Thyroid gland (tissue), 4 donors: ENCODE measurements around the gene VWDE. TPM values are rescaled to one million over a fixed set of nuclear protein-coding genes. Genes with fewer than 3 reads are reported as not detected.
"Not testable (repeated sequence)": the region's sequence is repeated elsewhere in the genome, so short reads cannot be mapped to it uniquely, and the experiment has no call there.

ENCODE experiments used
- DNase-seq, 2 donors: peaks; one replicate each; pipeline ENCODE4 v3.0.0-alpha.2; 2019
- H3K27ac ChIP-seq, 3 donors: fragments of 200-600 bp; sonication (generic); 1 replicate in 2 of 3; 2 replicates in 1 of 3; pipeline ENCODE4 v1.5.1; 2016 to 2019; ENCODE audit warnings: mild to moderate bottlenecking in 1 of 3, moderate library complexity in 1 of 3
- H3K27me3 ChIP-seq: fragments of 200-600 bp; sonication (generic); one replicate; pipeline ENCODE4 v1.5.1; 2019
- H3K36me3 ChIP-seq, 2 donors: fragments of 200-600 bp; sonication (generic); one replicate each; pipeline ENCODE4 v1.5.1; 2016 to 2019
- H3K4me1 ChIP-seq, 2 donors: fragments of 200-600 bp; sonication (generic); one replicate each; pipeline ENCODE4 v1.5.1; 2017 to 2019
- H3K4me3 ChIP-seq, 3 donors: fragments of 200-600 bp; sonication (generic); replicated peaks in 1 of 3; 1 replicate in 2 of 3; 2 replicates in 1 of 3; pipeline ENCODE4 v1.5.1; 2016; ENCODE audit warnings: mild to moderate bottlenecking in 1 of 3
- H3K9me3 ChIP-seq: fragments of 200-600 bp; sonication (generic); one replicate; pipeline ENCODE4 v1.5.1; 2017
- POLR2A ChIP-seq, 2 donors: fragments of 450-650 bp; IDR thresholded peaks; one replicate each; pipeline ENCODE4 v1.6.1; 2017; ENCODE audit warnings: antibody characterized with exemption in 2 of 2, mild to moderate bottlenecking in 2 of 2, moderate library complexity in 1 of 2
- WGBS, 2 donors: methylation state at CpG; one replicate each; pipeline ENCODE4 v1.1.5; 2017; 5-methylcytosine and 5-hydroxymethylcytosine counted together
- intact Hi-C: fragments of 100-400 bp; cut with DNase I; formaldehyde crosslinking; loops from one replicate; pipeline ENCODE4 v1.15.1; 2023
- total RNA-seq, 4 donors: library from RNA; depleted of rRNA; stranded (reverse); fragments of >200 nt; gene quantifications; one replicate each; pipeline ENCODE4 v1.2.3, GENCODE V29; 2016
- TF ChIP-seq, protein P1 (sequence below), 6 experiments: fragments of 200-600 bp in 3 of 6; fragments of 450-650 bp in 3 of 6; sonication (generic) in 3 of 6; IDR thresholded peaks; one replicate each; pipeline ENCODE4 v1.5.1; 2016 to 2019; ENCODE audit warnings: antibody characterized with exemption in 6 of 6, mild to moderate bottlenecking in 2 of 6, inconsistent platforms in 1 of 6, moderate library complexity in 1 of 6

VWDE gene
- total RNA-seq, 4 donors from 2014 or later, result 2.7 to 15.1 (median 9.7) TPM

DNA sequence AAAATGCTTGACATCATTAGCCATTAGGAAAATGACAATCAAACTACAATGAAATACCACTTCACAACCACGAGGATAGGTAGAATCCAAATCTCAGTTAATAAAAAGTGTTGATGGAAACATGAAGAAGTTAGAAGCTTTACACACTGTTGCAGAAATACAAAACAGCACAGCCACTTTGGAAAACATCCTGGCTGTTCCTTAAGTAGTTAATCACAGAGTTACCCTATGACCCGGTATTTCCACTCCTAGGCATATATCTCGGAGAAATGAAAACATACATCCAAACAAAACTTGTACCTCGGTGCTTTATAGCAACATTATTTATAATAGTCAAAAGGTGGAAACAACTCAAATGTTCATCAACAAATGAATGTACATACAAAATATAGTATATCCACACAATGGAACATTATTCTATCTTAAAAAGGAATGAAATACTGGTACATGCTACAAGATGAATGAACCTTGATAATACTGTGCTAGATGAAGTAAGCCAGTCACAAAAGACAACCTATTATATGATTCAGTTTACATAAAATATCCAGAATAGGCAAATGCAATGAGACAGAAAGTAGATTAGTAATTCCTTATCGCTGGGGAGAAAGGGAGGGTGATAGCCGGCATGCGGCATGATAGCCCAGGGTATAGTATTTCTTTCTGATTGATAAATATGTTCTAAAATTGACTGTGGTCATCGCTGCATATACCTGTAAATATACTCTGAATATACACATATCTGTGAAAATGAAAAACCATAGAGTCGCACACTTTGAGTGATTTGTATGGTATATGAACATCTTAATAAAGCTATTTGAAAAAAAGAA lies 1.9 kb downstream of the VWDE start:
- no peaks in the 10 kb centered on the region for H3K36me3 ChIP-seq
- H3K4me3 ChIP-seq, result no peak overlapping the region
- 80 to 87% methylated on average over 9 of the region's 9 CpGs for WGBS, 2 donors
- intact Hi-C loops, result no loop called here
- H3K27ac ChIP-seq, result no peak overlapping the region
- DNase-seq, result no peak
- TF ChIP-seq POLR2A (IDR thresholded peaks at IDR 0.05), result no peak
- TF ChIP-seq, protein P1, sequence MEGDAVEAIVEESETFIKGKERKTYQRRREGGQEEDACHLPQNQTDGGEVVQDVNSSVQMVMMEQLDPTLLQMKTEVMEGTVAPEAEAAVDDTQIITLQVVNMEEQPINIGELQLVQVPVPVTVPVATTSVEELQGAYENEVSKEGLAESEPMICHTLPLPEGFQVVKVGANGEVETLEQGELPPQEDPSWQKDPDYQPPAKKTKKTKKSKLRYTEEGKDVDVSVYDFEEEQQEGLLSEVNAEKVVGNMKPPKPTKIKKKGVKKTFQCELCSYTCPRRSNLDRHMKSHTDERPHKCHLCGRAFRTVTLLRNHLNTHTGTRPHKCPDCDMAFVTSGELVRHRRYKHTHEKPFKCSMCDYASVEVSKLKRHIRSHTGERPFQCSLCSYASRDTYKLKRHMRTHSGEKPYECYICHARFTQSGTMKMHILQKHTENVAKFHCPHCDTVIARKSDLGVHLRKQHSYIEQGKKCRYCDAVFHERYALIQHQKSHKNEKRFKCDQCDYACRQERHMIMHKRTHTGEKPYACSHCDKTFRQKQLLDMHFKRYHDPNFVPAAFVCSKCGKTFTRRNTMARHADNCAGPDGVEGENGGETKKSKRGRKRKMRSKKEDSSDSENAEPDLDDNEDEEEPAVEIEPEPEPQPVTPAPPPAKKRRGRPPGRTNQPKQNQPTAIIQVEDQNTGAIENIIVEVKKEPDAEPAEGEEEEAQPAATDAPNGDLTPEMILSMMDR (IDR thresholded peaks at IDR 0.05), result no peak
- H3K4me1 ChIP-seq, result no peaks in the 10 kb centered on the region
- H3K27me3 ChIP-seq, result no peaks in the 10 kb centered on the region
- no peaks in the 10 kb centered on the region for H3K9me3 ChIP-seq

DNA sequence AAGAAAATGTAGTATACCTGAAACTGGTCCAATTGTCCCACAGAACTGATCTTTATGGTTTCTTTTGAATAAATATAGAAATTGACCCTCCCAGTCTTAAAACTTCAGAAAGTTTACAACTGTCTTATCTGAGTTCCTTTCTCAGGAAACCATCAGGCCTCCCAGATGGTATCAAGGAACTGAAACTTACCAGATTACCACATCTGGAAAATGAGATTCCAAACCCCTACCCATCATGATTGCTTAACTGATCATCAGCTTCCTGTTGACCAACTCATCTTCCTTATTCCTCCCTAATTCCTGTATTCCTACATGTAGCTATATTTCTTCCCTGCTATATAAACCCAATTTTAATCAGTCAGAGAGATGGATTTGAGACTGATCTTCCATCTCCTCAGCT lies 5.5 kb downstream of the VWDE start:
- intact Hi-C loops, result no loop called here
- TF ChIP-seq, protein P1 (IDR thresholded peaks at IDR 0.05), result no peak
- TF ChIP-seq POLR2A (IDR thresholded peaks at IDR 0.05), result no peak

DNA sequence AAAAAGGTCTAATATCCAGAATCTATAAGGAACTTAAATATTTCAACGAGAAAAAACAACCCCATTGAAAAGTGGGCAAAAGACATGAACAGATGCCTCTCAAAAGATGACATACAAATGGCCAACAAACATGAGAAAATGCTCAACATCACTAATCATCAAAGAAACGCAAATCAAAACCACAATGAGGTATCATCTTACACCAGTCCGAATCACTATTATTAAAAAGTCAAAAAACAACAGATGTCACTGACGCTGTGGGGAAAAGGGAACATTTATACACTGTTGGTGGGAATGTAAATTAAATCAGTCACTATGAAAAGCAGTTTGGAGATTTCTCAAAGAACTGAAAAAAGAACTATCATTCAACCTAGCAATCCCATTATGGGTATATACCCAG lies 6.0 kb downstream of the VWDE start:
- intact Hi-C loops, result no loop called here
- TF ChIP-seq, protein P1 (IDR thresholded peaks at IDR 0.05), result no peak
- no peak for TF ChIP-seq POLR2A (IDR thresholded peaks at IDR 0.05)

More for the DNA sequence above, 5.5 kb downstream of the VWDE start:
- no peaks in the 10 kb centered on the region for H3K36me3 ChIP-seq
- H3K27ac ChIP-seq, result no peak overlapping the region
- no peaks in the 10 kb centered on the region for H3K4me1 ChIP-seq
- no peaks in the 10 kb centered on the region for H3K9me3 ChIP-seq
- DNase-seq, result no peak
- H3K4me3 ChIP-seq, result no peak overlapping the region
- no peaks in the 10 kb centered on the region for H3K27me3 ChIP-seq

DNA sequence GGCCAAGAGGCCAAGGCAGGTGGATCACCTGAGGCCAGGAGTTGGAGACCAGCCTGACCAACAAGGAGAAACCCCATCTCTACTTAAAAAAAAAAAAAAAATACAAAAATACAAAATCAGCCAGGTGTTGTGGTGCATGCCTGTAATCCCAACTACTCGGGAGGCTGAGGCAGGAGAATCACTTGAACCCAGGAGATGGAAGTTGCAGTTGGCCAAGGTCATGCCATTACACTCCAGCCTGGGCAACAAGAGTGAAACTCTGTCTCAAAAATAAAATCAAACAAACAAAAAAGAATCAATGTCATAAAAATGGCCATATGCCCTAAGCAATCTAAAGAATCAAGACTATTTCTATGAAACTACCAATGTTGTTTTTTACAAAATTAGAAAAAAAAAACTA lies 7.0 kb downstream of the VWDE start:
- H3K36me3 ChIP-seq, H3K4me1 ChIP-seq, intact Hi-C loops, H3K4me3 ChIP-seq, H3K27ac ChIP-seq, DNase-seq, H3K9me3 ChIP-seq, H3K27me3 ChIP-seq: not testable (repeated sequence)
- WGBS, 2 donors, result 82 to 94% methylated on average over 1 of the region's 1 CpG

More for the DNA sequence above, 6.0 kb downstream of the VWDE start:
- WGBS, 2 donors, result 95 to 97% methylated on average over 4 of the region's 4 CpGs
- Histone ChIP-seq H3K36me3 (no peaks in the 10 kb centered on the region), H3K4me3 (no peak overlapping the region), H3K9me3 (no peaks in the 10 kb centered on the region), H3K27ac (no peak overlapping the region), H3K4me1 (no peaks in the 10 kb centered on the region), H3K27me3 (no peaks in the 10 kb centered on the region)
- DNase-seq, result no peak

DNA sequence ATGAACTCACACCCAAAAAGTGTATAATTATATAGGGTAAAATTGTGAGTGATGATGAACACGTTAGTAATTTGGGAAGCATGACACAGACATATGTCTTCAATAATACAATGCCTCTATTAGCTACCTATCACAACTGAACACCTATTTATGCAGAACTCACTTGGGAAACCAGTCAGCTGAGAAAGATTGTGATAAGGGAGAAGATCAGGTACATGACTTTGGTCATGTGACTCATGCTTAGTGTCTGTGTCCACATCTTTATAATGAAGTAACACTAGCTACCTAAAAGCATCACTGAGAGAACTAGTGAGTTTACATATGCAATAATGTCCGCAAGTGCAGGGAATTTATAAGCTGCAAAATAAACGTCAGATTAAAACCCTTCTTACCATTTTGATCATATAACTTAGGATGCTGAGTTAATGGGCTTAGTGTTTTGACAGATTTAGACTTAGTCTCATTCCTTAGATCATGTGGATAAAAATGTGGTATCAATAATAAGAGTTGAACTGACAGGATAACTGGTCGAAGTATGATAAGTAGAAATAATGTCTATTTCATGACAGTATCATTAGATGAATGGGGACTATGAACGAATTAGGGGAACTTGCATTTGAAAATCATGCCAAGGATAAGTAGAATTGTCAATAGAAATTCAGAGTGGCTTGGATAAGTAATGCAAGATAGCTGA lies 11.6 kb downstream of the VWDE start:
- intact Hi-C loops, result no loop called here
- TF ChIP-seq, protein P1 (IDR thresholded peaks at IDR 0.05), result no peak
- no peak for TF ChIP-seq POLR2A (IDR thresholded peaks at IDR 0.05)
- DNase-seq, result no peak
- H3K4me3 ChIP-seq, result no peak overlapping the region
- H3K27ac ChIP-seq, result no peak overlapping the region
- no peaks in the 10 kb centered on the region for H3K9me3 ChIP-seq
- no peaks in the 10 kb centered on the region for H3K4me1 ChIP-seq
- H3K27me3 ChIP-seq, result no peaks in the 10 kb centered on the region
- WGBS, 2 donors, result 68% methylated on average over 5 of the region's 5 CpGs
- no peaks in the 10 kb centered on the region for H3K36me3 ChIP-seq
